ENCODE measurements around the gene MEIS1. TPM values are rescaled to one million over a fixed set of nuclear protein-coding genes. Genes with fewer than 3 reads are reported as not detected.

Gene MEIS1
- total and polyA plus RNA-seq, 2 experiments from 2014 or later: 115 to 121 TPM

DNA sequence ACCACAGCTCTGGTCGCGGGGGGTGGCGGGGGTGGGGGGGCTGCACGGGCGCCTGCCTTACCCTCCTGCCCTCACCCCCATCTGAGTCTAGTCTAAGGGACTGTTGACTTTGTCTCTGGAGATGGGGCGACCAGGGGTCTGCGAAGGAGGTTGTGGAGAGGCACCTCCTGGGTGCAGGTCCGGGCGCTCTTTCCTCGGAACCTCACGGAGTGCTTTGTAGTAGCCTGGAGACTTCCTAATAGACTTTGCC, 141.3 kb downstream of the MEIS1 start:
- Histone ChIP-seq H3K27me3 (no peaks in the 10 kb centered on the region), H3K9me3 (ENCODE audit: low read depth) (no peaks in the 10 kb centered on the region), H3K27ac (peak overlapping the region; percentile 94), H3K4me1 (ENCODE audit: low read depth) (peaks cover 46% of the 10 kb centered on the region), H3K4me3 (peak overlapping the region; percentile 78), H3K36me3 (peaks cover 12% of the 10 kb centered on the region)
- no peak for DNase-seq (ENCODE audit: low read depth in 1 of 2, low spot score in 1 of 2)
- TF ChIP-seq, protein P1, sequence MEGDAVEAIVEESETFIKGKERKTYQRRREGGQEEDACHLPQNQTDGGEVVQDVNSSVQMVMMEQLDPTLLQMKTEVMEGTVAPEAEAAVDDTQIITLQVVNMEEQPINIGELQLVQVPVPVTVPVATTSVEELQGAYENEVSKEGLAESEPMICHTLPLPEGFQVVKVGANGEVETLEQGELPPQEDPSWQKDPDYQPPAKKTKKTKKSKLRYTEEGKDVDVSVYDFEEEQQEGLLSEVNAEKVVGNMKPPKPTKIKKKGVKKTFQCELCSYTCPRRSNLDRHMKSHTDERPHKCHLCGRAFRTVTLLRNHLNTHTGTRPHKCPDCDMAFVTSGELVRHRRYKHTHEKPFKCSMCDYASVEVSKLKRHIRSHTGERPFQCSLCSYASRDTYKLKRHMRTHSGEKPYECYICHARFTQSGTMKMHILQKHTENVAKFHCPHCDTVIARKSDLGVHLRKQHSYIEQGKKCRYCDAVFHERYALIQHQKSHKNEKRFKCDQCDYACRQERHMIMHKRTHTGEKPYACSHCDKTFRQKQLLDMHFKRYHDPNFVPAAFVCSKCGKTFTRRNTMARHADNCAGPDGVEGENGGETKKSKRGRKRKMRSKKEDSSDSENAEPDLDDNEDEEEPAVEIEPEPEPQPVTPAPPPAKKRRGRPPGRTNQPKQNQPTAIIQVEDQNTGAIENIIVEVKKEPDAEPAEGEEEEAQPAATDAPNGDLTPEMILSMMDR (IDR thresholded peaks at IDR 0.05; ENCODE audit: low read depth, low read length): no peak

DNA sequence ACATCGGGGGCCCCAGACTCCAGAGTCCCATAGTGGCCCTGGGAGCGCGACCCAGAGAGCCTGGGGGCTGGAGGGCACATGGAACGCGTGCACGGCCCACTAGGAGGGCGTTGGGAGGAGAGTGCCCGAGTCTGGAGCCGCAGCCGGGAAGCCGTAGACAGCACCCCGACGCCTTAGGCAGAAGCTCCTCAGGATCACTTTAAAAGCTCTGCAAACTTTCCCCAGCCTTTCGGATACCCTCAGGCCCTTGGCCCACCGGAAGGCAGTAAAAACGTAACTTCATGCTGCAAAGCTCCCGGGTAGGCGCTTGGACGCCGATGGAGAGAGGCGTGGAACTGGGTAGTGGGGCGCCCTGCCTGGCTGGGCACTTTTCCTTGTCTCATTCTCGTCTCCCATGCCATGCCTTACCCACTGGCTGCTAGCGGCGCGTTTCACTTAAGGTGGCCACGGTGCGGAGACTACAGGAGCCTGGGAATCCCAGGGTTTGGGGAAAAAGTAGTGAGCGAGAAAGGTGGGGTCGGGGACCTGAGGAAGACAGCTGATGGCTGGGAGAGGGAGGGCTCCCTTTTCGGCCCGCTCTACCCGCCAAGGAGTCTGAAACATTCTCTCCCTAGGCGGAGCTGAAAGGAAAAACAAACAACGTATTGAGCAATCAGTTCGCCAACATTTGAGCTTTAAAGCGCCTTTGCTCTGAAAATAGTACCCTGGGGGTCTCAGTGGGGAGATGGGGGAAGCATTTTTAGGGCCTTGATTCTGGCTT, 141.8 kb downstream of the MEIS1 start:
- DNase-seq (ENCODE audit: low read depth in 1 of 2, low spot score in 1 of 2): peak; percentile 45 to 59
- Histone ChIP-seq H3K4me3 (peak overlapping the region; percentile 78), H3K27me3 (peaks cover 2% of the 10 kb centered on the region), H3K4me1 (ENCODE audit: low read depth) (peaks cover 46% of the 10 kb centered on the region), H3K36me3 (peaks cover 7% of the 10 kb centered on the region), H3K9me3 (ENCODE audit: low read depth) (no peaks in the 10 kb centered on the region), H3K27ac (peak overlapping the region; percentile 94)
- TF ChIP-seq, protein P1 (IDR thresholded peaks at IDR 0.05; ENCODE audit: low read depth, low read length): no peak

DNA sequence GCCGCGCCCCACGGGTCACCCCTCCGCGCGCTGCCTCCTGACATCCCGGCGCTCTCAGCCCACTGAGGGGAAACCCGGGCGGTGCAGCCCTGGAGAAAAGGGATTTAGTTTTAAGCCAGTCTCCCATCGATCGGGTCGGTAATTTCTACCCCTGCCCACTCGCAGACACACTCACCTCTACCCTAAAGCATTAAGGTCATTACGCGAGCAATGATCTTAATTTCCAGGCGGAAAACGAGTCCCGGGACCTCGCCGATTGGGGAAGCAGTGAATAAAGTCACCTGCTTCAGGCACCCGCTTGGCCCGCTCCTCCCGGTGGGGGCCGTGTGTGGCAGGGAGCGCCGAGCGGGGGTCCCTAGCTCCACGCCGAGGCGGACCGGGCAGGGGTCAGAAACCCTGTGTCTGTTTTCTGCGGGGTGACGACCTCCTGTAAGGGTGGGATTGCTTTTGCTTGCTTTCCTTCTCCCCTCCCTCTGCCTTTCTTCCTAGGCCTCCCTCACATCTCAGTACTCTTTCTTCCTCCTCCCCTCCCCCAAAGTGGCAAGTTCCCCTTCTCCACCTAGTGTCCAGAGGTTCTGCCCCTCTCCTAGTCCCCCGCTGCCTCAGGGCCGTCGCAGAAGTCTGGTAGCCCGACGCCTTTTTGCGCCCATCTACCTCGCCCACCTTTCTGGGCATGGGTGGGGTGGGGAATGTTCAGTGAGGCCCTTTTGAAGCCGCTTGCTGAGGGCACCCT, 142.6 kb downstream of the MEIS1 start:
- H3K4me1 ChIP-seq (ENCODE audit: low read depth): peaks cover 41% of the 10 kb centered on the region
- peak overlapping the region; percentile 78 for H3K4me3 ChIP-seq
- H3K36me3 ChIP-seq: no peaks in the 10 kb centered on the region
- TF ChIP-seq, protein P1 (IDR thresholded peaks at IDR 0.05; ENCODE audit: low read depth, low read length): no peak
- no peaks in the 10 kb centered on the region for H3K9me3 ChIP-seq (ENCODE audit: low read depth)
- peak in 1 of 2 donors; percentile 52 for DNase-seq (ENCODE audit: low read depth in 1 of 2, low spot score in 1 of 2)
- peak overlapping the region; percentile 94 for H3K27ac ChIP-seq
- H3K27me3 ChIP-seq: peaks cover 9% of the 10 kb centered on the region

DNA sequence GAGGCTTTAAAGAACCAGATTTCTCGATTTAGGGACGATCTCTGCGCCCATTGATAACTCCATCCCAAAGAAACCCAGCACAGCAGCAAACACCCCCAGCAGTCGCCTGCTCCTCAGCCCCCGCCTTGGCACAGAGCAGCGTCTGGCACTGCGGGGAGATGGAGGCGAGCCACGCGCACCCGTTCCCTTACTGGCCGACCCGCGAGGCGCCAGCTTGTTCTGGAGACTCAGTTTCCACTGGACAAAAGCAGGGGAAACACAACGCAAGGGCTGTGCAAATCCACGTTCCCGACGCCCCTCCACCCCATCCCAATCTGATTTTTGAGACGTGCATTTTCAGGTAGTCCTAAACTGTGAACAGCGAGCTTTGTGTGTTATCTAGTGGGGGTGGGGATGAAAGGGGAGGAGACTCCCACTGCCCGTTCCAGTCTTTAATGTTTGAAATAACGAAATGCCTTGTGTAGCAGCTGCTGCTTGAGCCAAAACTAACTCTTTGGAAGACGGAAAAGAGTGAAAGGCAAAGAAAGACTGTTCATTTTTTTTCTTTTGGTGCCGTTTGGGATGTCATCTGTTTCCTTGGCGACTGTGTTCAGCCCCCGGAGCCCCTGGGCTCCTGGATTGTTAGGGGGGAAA, 143.2 kb downstream of the MEIS1 start:
- DNase-seq (ENCODE audit: low read depth in 1 of 2, low spot score in 1 of 2): peak in 1 of 2 donors; percentile 53
- no peaks in the 10 kb centered on the region for H3K9me3 ChIP-seq (ENCODE audit: low read depth)
- H3K4me1 ChIP-seq (ENCODE audit: low read depth): peaks cover 34% of the 10 kb centered on the region
- no peaks in the 10 kb centered on the region for H3K36me3 ChIP-seq
- TF ChIP-seq, protein P1 (IDR thresholded peaks at IDR 0.05; ENCODE audit: low read depth, low read length): no peak
- H3K27me3 ChIP-seq: peaks cover 16% of the 10 kb centered on the region
- peak overlapping the region; percentile 78 for H3K4me3 ChIP-seq
- peak overlapping the region; percentile 94 for H3K27ac ChIP-seq

DNA sequence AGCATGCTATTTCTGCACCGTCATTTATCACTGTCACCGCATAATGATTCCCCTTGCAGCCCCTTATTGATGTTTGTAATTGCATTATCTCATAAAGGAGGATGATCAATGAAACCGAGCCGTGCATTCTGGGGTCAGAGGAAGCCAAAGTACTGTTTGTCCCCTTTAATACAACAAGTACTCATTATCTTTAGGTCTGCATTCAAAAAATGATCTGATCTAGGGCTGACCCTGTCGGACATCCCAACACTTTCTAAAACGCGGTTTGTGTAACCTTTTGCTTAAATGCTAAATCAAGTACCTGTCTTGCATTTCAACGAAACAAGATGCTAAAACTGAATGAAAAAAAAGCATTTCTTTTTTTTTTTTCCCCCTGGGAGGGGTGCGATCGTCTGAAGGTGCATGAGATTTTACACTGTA, 143.8 kb downstream of the MEIS1 start:
- H3K4me1 ChIP-seq (ENCODE audit: low read depth): peaks cover 29% of the 10 kb centered on the region
- DNase-seq (ENCODE audit: low read depth in 1 of 2, low spot score in 1 of 2): no peak
- H3K4me3 ChIP-seq: peak overlapping the region; percentile 78
- H3K9me3 ChIP-seq (ENCODE audit: low read depth): no peaks in the 10 kb centered on the region
- H3K27me3 ChIP-seq: peaks cover 21% of the 10 kb centered on the region
- H3K36me3 ChIP-seq: no peaks in the 10 kb centered on the region
- H3K27ac ChIP-seq: peak overlapping the region; percentile 94
- TF ChIP-seq, protein P1 (IDR thresholded peaks at IDR 0.05; ENCODE audit: low read depth, low read length): no peak
